K562 (cell line): ENCODE measurements around the gene FXN. TPM values are rescaled to one million over a fixed set of nuclear protein-coding genes. Genes with fewer than 3 reads are reported as not detected.

Experiments used
- ATAC-seq: fragments of 200-7000 bp; cut with Tn5 transposase; 3 replicates; pipeline ENCODE4 v1.9.1; 2020; ENCODE audit warnings: moderate library complexity
- BruUV-seq: library from RNA; stranded (reverse); fragments of 400-500 nt; replicated peaks from 2 replicates; lab custom pipeline; 2021; lab: Mats Ljungman, UMichigan
- CTCF ChIA-PET: fragments of 300-600 bp; formaldehyde crosslinking; extraction: SDS; loops from one replicate; lab custom pipeline; 2021; ENCODE audit warnings: low intra/inter-chr PET ratio; lab: Yijun Ruan, JAX
- POLR2A ChIA-PET: fragments of 300-600, 350-650 bp; sonication (Branson Sonifier 250); formaldehyde crosslinking; extraction: SDS; loops from one replicate; lab custom pipeline; 2021; ENCODE audit warnings: antibody characterized with exemption, inconsistent platforms; lab: Yijun Ruan, JAX
- DNase-seq, 4 experiments: peaks; one replicate each; pipeline versions ENCODE4 v3.0.0 to v3.0.0-alpha.2; 2011 to 2018; ENCODE audit warnings: low spot score in 3 of 4, mixed read lengths in 3 of 4; ENCODE audit errors: extremely low read depth in 1 of 4
- FAIRE-seq: peaks from 2 replicates; lab custom pipeline; 2011; peaks lifted over from hg19 to GRCh38; lab: Jason Lieb, UNC
- H2AFZ ChIP-seq: 2 replicates; pipeline ENCODE4 v1.6.0; 2011; ENCODE audit warnings: low read depth, low read length, control low read depth, inconsistent platforms
- H3K27ac ChIP-seq: fragments of 200-600 bp; 3 replicates; pipeline ENCODE4 v1.8.0; 2011; ENCODE audit warnings: low read depth, mild to moderate bottlenecking, control low read depth, inconsistent platforms, low read length, moderate library complexity, mixed read lengths; ENCODE audit errors: extremely low read depth
- H3K27me3 ChIP-seq, 2 experiments: fragments of 300-600 bp in 1 of 2; 2 replicates in 1 of 2; 3 replicates in 1 of 2; pipeline versions ENCODE4 v1.6.0 to v1.8.0; 2011; ENCODE audit warnings: inconsistent platforms in 2 of 2, low read length in 2 of 2, mild to moderate bottlenecking in 1 of 2, mixed read lengths in 1 of 2, moderate library complexity in 1 of 2; ENCODE audit not compliant: control insufficient read depth in 2 of 2, insufficient read depth in 2 of 2
- H3K36me3 ChIP-seq: fragments of 300-600 bp; 3 replicates; pipeline ENCODE4 v1.8.0; 2011; ENCODE audit warnings: mild to moderate bottlenecking, low read length, inconsistent platforms; ENCODE audit not compliant: control insufficient read depth, insufficient read depth
- H3K4me1 ChIP-seq, 2 experiments: fragments of 200-600 bp in 1 of 2; replicated peaks in 1 of 2; 2 replicates in 1 of 2; 3 replicates in 1 of 2; pipeline versions ENCODE4 v1.5.1 to v1.8.0; 2011; ENCODE audit warnings: inconsistent platforms in 2 of 2, low read length in 2 of 2, mild to moderate bottlenecking in 1 of 2, mixed read lengths in 1 of 2, moderate library complexity in 1 of 2; ENCODE audit not compliant: control insufficient read depth in 2 of 2, insufficient read depth in 2 of 2
- H3K4me2 ChIP-seq: 2 replicates; pipeline ENCODE4 v1.6.1; 2011; ENCODE audit warnings: low read length, control low read depth, inconsistent platforms, mixed read lengths; ENCODE audit not compliant: insufficient read depth
- H3K4me3 ChIP-seq: fragments of 200-600 bp; sonication (generic), shearing (Covaris generic); 2 replicates; pipeline ENCODE4 v1.5.1; 2016; ENCODE audit warnings: control low read depth, inconsistent platforms
- H3K79me2 ChIP-seq: fragments of 200-600 bp; 3 replicates; pipeline ENCODE4 v1.8.0; 2011; ENCODE audit warnings: low read length, inconsistent platforms; ENCODE audit not compliant: control insufficient read depth, insufficient read depth
- H3K9ac ChIP-seq, 2 experiments: 2 replicates each; pipeline versions ENCODE4 v1.6.0 to v1.6.1; 2011; ENCODE audit warnings: low read depth in 2 of 2, low read length in 2 of 2, control low read depth in 1 of 2, inconsistent platforms in 1 of 2, mild to moderate bottlenecking in 1 of 2, mixed read lengths in 1 of 2; ENCODE audit not compliant: insufficient read depth in 1 of 2
- H3K9me1 ChIP-seq: one replicate; pipeline ENCODE4 v1.6.0; 2011; ENCODE audit warnings: inconsistent platforms, mild to moderate bottlenecking, low read length, moderate library complexity; ENCODE audit not compliant: control insufficient read depth, insufficient read depth
- H3K9me3 ChIP-seq: replicated peaks from 2 replicates; pipeline ENCODE4 v1.5.1; 2011; ENCODE audit warnings: low read depth, low read length, inconsistent platforms; ENCODE audit not compliant: control insufficient read depth, insufficient read depth
- H4K20me1 ChIP-seq: replicated peaks from 2 replicates; pipeline ENCODE4 v1.6.1; 2011; ENCODE audit warnings: low read length, inconsistent platforms, mixed read lengths; ENCODE audit not compliant: control insufficient read depth, insufficient read depth
- MEIS2 ChIP-seq: fragments of 450-650 bp; IDR thresholded peaks from 2 replicates; pipeline ENCODE4 v1.6.1; 2014; ENCODE audit warnings: mild to moderate bottlenecking; ENCODE audit not compliant: partially characterized antibody
- PURB ChIP-seq: sonication (generic); formaldehyde crosslinking; IDR thresholded peaks from 2 replicates; pipeline ENCODE4 v1.9.0; 2021; ENCODE audit warnings: low read depth, mild to moderate bottlenecking, missing genetic modification reagents
- ZC3H8 ChIP-seq: fragments of 450-650 bp; IDR thresholded peaks from 2 replicates; pipeline ENCODE4 v1.6.1; 2017
- ZFX ChIP-seq: sonication (generic); formaldehyde crosslinking; IDR thresholded peaks from 2 replicates; pipeline ENCODE4 v1.8.0; 2022; ENCODE audit warnings: mild to moderate bottlenecking, missing genetic modification reagents, moderate library complexity
- ZNF354B ChIP-seq: fragments of 250-450 bp; sonication (Bioruptor Pico); IDR thresholded peaks from 2 replicates; pipeline ENCODE4 v1.4.0; 2020
- ZNF695 ChIP-seq: fragments of 450-650 bp; formaldehyde crosslinking; IDR thresholded peaks from 2 replicates; pipeline ENCODE4 v1.4.0; 2020; ENCODE audit warnings: mild to moderate bottlenecking, moderate library complexity
- WGBS: fragments of 100-300 bp; shearing (Covaris generic); methylation state at CpG from one replicate; pipeline ENCODE4 v1.1.6; 2016; ENCODE audit warnings: low coverage, mixed read lengths; ENCODE audit not compliant: insufficient coverage; ENCODE audit errors: missing lambda C conversion rate; 5-methylcytosine and 5-hydroxymethylcytosine counted together
- in situ Hi-C: fragments of 300-500 bp; cut with MboI; formaldehyde crosslinking; loops from 4 replicates; pipeline ENCODE4 v1.15.0; 2018; ENCODE audit warnings: inconsistent platforms, mixed read lengths
- intact Hi-C: fragments of 100-400 bp; cut with micrococcal nuclease; formaldehyde crosslinking; loops from 2 replicates; pipeline ENCODE4 v1.14.2; 2022
- polyA plus RNA-seq, 8 experiments: library from polyadenylated mRNA; depleted of rRNA in 4 of 8; stranded (reverse) in 5 of 8; unstranded in 3 of 8; fragments of >200 nt; fragmentation: Nextera tagmentation in 2 of 8; fragmentation: Illumina TruSeq in 1 of 8; extraction: Ambion mirVana in 2 of 8; extraction: Trizol in 1 of 8; gene quantifications; 2 replicates each; pipeline versions ENCODE4 v1.2.1 to v1.2.3, GENCODE V29; 2011 to 2014; ENCODE audit warnings: inconsistent platforms in 1 of 8, missing spikeins in 1 of 8
- total RNA-seq, 7 experiments: library from RNA; depleted of rRNA in 6 of 7; stranded (reverse); fragments of >200 nt in 6 of 7; fragmentation: Illumina TruSeq in 2 of 7; extraction: Trizol in 2 of 7; gene quantifications; 2 replicates each; pipeline versions ENCODE4 v1.2.1 to v1.2.3, GENCODE V29; 2011 to 2021; ENCODE audit warnings: low replicate concordance in 1 of 7
- TF ChIP-seq, protein P1 (sequence below): sonication (generic); formaldehyde crosslinking; IDR thresholded peaks from 2 replicates; pipeline ENCODE4 v1.8.0; 2022; ENCODE audit warnings: mild to moderate bottlenecking, missing genetic modification reagents

FXN gene
- total and polyA plus RNA-seq, 9 of the 15 experiments (the other 6 are each of a cell fraction or from before 2014, with no cell fraction given): 7.6 to 51.5 (median 30.3) TPM

DNA sequence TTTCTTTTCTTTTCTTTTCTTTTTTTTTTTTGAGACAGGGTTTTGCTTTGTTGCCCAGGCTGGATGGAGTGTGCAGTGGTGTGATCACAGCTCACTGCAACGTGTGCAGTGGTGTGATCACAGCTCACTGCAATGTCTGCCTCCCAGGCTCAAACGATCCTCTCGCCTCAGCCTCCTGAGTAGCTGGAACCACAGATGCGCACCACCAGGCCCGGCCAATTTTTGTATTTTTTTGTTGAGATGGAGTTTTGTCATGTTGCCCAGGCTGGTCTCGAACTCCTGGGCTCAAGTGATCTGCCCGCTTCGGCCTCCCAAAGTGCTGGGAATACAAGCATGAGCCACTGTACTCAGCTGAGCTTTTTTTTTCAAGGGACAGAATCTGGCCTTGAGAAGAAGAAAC is 101.8 kb downstream of the FXN start (continued):
- no peak for TF ChIP-seq ZFX (CRISPR knock-in tag)
- TF ChIP-seq MEIS2: no peak

DNA sequence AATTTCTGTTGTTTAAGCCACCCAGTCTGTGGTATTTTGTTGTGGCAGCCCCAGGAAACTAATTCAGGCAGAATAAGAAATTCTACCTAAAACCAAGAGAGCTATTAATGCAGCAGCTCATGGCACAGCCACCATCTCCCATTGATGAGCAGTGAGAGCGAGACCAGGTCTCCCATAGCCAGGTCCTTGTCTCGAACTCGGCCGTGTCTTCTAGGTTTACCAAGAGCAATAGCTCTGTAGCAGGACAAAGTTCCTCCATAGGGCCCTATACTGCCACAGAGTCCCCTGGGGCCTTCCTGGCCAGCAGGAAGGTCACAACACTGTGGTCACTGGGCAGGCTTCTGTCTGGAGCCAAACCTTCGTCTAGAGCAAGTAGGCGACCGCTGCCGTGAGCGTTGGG is 104.0 kb downstream of the FXN start:
- FAIRE-seq: no peak
- no peak overlapping the region for H3K4me3 ChIP-seq
- in situ Hi-C loops (no loop called here), intact Hi-C loops (loop anchor here (5.0 kb wide), 1 partner anchor 87 kb away; no protein-coding TSS in a partner anchor)
- DNase-seq: no peak
- no peak overlapping the region for H3K9ac ChIP-seq
- H3K27ac ChIP-seq: no peak overlapping the region
- H3K27me3 ChIP-seq: no peaks in the 10 kb centered on the region
- CTCF ChIA-PET: no interaction called here
- TF ChIP-seq, protein P1, sequence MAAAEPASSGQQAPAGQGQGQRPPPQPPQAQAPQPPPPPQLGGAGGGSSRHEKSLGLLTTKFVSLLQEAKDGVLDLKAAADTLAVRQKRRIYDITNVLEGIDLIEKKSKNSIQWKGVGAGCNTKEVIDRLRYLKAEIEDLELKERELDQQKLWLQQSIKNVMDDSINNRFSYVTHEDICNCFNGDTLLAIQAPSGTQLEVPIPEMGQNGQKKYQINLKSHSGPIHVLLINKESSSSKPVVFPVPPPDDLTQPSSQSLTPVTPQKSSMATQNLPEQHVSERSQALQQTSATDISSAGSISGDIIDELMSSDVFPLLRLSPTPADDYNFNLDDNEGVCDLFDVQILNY: no peak
- TF ChIP-seq ZNF354B (CRISPR knock-in tag): no peak
- TF ChIP-seq ZNF695 (CRISPR knock-in tag): no peak
- TF ChIP-seq PURB (CRISPR knock-in tag): no peak
- no peak for TF ChIP-seq ZC3H8
- TF ChIP-seq, all 486 proteins: peak for 0
- no peak overlapping the region for H2AFZ ChIP-seq
- H3K36me3 ChIP-seq: no peaks in the 10 kb centered on the region
- ATAC-seq: no peak
- H3K9me3 ChIP-seq: no peaks in the 10 kb centered on the region
- H3K79me2 ChIP-seq: no peaks in the 10 kb centered on the region
- BruUV-seq: no TSS peak
- H3K4me1 ChIP-seq: peaks cover 0 to under 1% of the 10 kb centered on the region in 2 experiments; a peak in 1 of 5 replicates
- no peaks in the 10 kb centered on the region for H4K20me1 ChIP-seq
- WGBS: 64% methylated on average over 7 of the region's 9 CpGs
- H3K4me2 ChIP-seq: no peak overlapping the region
- peaks cover 3% of the 10 kb centered on the region for H3K9me1 ChIP-seq
- POLR2A ChIA-PET: no interaction called here
